Stimulated activated CD8-positive, alpha-beta memory T cell treated with anti-CD3 and anti-CD28 coated beads, Interleukin-15, amount 100 ng/mL, for 48 hours (primary cell): ENCODE measurements around the gene SURF1.
"Not testable (repeated sequence)": the region's sequence is repeated elsewhere in the genome, so short reads cannot be mapped to it uniquely, and the experiment has no call there.

Experiments
- DNase-seq, 2 donors: peaks; one replicate each; pipeline ENCODE4 v3.0.0-alpha.2; 2020; ENCODE audit warnings: low read depth in 2 of 2

The SURF1 gene

GRCh38 chr9:133323211-133323610, 33.1 kb downstream of the SURF1 start:
- no peak for DNase-seq

- DNase-seq = no peak
These were observed 33.6 kb downstream of the SURF1 start for GRCh38 chr9:133322701-133323100.

- DNase-seq = no peak
These were observed 34.8 kb downstream of the SURF1 start for GRCh38 chr9:133321411-133321935.

- DNase-seq = no peak
These were observed 35.8 kb downstream of the SURF1 start for GRCh38 chr9:133320421-133320881.

GRCh38 chr9:133317551-133317950, 38.7 kb downstream of the SURF1 start:
- not testable (repeated sequence) for DNase-seq

GRCh38 chr9:133315997-133316396, 40.3 kb downstream of the SURF1 start:
- no peak for DNase-seq

GRCh38 chr9:133309608-133310007, 46.7 kb downstream of the SURF1 start:
- DNase-seq = no peak

GRCh38 chr9:133307301-133307700, 49.0 kb downstream of the SURF1 start:
- DNase-seq = no peak

GRCh38 chr9:133306242-133307204, 49.8 kb downstream of the SURF1 start:
- no peak for DNase-seq

- DNase-seq = no peak
These were observed 50.6 kb downstream of the SURF1 start for GRCh38 chr9:133305731-133306130.

GRCh38 chr9:133304477-133305377, 51.6 kb downstream of the SURF1 start:
- DNase-seq = no peak

GRCh38 chr9:133304158-133304470, 52.2 kb downstream of the SURF1 start:
- no peak for DNase-seq

- DNase-seq = no peak
These were observed 52.8 kb downstream of the SURF1 start for GRCh38 chr9:133303266-133304157.
